HG03066 (cell line): ENCODE results near the gene SYCP3.
"Not testable (repeated sequence)": the region's sequence is repeated elsewhere in the genome, so short reads cannot be mapped to it uniquely, and the experiment has no call there.

Experiments
- ATAC-seq: cut with Tn5 transposase; IDR thresholded peaks from one replicate; pipeline ENCODE4 v1.9.1; 2021; ENCODE audit warnings: low read depth; ENCODE audit not compliant: unreplicated experiment

Gene SYCP3

GRCh38 chr12:101685092-101685491, 54.2 kb downstream of the SYCP3 start:
- no peak for ATAC-seq

GRCh38 chr12:101681627-101682026, 57.6 kb downstream of the SYCP3 start:
- ATAC-seq: not testable (repeated sequence)

GRCh38 chr12:101680647-101681046, 58.6 kb downstream of the SYCP3 start:
- ATAC-seq: no peak

GRCh38 chr12:101680240-101680639, 59.0 kb downstream of the SYCP3 start:
- ATAC-seq: no peak
